A549 (cell line): ENCODE data around the gene SLC13A4. TPM values are rescaled to one million over a fixed set of nuclear protein-coding genes. Genes with fewer than 3 reads are reported as not detected.

Experiments
- ATAC-seq, 2 experiments: fragments of 200-7000 bp in 1 of 2; fragments of >200 bp in 1 of 2; cut with Nextera tagmentation in 1 of 2; cut with Tn5 transposase in 1 of 2; 3 replicates each; pipeline versions ENCODE4 v1.8.0 to v1.9.1; 2018 to 2020; ENCODE audit warnings: mild to moderate bottlenecking in 1 of 2, moderate library complexity in 1 of 2
- CTCF ChIA-PET: fragments of 300-600 bp; sonication (Branson Sonifier 250); formaldehyde crosslinking; extraction: SDS; loops from one replicate; lab custom pipeline; 2021; ENCODE audit warnings: antibody characterized with exemption, inconsistent platforms; lab: Yijun Ruan, JAX
- POLR2A ChIA-PET: fragments of 350-600 bp; formaldehyde crosslinking; extraction: SDS; loops from one replicate; lab custom pipeline; 2021; ENCODE audit warnings: antibody characterized with exemption, inconsistent platforms; lab: Yijun Ruan, JAX
- DNase-seq, 2 experiments: peaks; one replicate each; pipeline versions ENCODE4 v3.0.0 to v3.0.0-alpha.2; 2011 to 2016; ENCODE audit warnings: low read depth in 1 of 2, low spot score in 1 of 2
- FAIRE-seq: peaks from 2 replicates; lab custom pipeline; 2011; peaks lifted over from hg19 to GRCh38; lab: Jason Lieb, UNC
- H3K27ac ChIP-seq, 2 experiments: fragments of >200 bp; sonication (Bioruptor Twin); formaldehyde crosslinking; 3 replicates each; pipeline ENCODE4 v1.5.1; 2016 to 2017
- H3K4me1 ChIP-seq: fragments of >200 bp; sonication (Bioruptor Twin); formaldehyde crosslinking; 3 replicates; pipeline ENCODE4 v1.6.1; 2016
- H3K4me2 ChIP-seq: fragments of >200 bp; sonication (Bioruptor Twin); formaldehyde crosslinking; 3 replicates; pipeline ENCODE4 v1.6.1; 2016
- H3K4me3 ChIP-seq: fragments of >200 bp; sonication (Bioruptor Twin); formaldehyde crosslinking; 3 replicates; pipeline ENCODE4 v1.5.1; 2016
- H3K9me3 ChIP-seq: fragments of >200 bp; sonication (Bioruptor Twin); formaldehyde crosslinking; 3 replicates; pipeline ENCODE4 v1.6.1; 2016
- BHLHE40 ChIP-seq: IDR thresholded peaks from 2 replicates; pipeline ENCODE4 v1.6.1; 2012; ENCODE audit warnings: low read depth, low read length, inconsistent platforms
- CEBPB ChIP-seq, 2 experiments: fragments of >200 bp in 1 of 2; sonication (Bioruptor Twin) in 1 of 2; formaldehyde crosslinking in 1 of 2; IDR thresholded peaks; 2 replicates each; pipeline ENCODE4 v1.6.1; 2012 to 2016
- CHD2 ChIP-seq: fragments of 150-350 bp; IDR thresholded peaks from 2 replicates; pipeline ENCODE4 v1.6.1; 2014; ENCODE audit warnings: low read length; ENCODE audit not compliant: partially characterized antibody
- EP300 ChIP-seq, 2 experiments: fragments of >200 bp; sonication (Bioruptor Twin); formaldehyde crosslinking; IDR thresholded peaks; 2 replicates in 1 of 2; 3 replicates in 1 of 2; pipeline ENCODE4 v1.6.1; 2016 to 2017
- ESRRA ChIP-seq: fragments of 150-350 bp; IDR thresholded peaks from 2 replicates; pipeline ENCODE4 v1.6.1; 2014; ENCODE audit warnings: mild to moderate bottlenecking, low read length, borderline replicate concordance
- FOSB ChIP-seq: fragments of 250-450 bp; sonication (Bioruptor Pico); IDR thresholded peaks from 2 replicates; pipeline ENCODE4 v1.5.0; 2020; ENCODE audit warnings: mild to moderate bottlenecking, moderate library complexity
- FOXS1 ChIP-seq: fragments of 250-450 bp; sonication (Bioruptor Pico); IDR thresholded peaks from 2 replicates; pipeline ENCODE4 v1.5.0; 2020; ENCODE audit warnings: mild to moderate bottlenecking, moderate library complexity
- GATA3 ChIP-seq: IDR thresholded peaks from 2 replicates; pipeline ENCODE4 v1.6.1; 2012; ENCODE audit warnings: borderline replicate concordance
- HES2 ChIP-seq: fragments of >200 bp; sonication (Bioruptor Twin); formaldehyde crosslinking; IDR thresholded peaks from 2 replicates; pipeline ENCODE4 v1.6.1; 2016
- HEYL ChIP-seq: fragments of 250-450 bp; sonication (Bioruptor Pico); IDR thresholded peaks from 2 replicates; pipeline ENCODE4 v1.8.0; 2021; ENCODE audit warnings: mild to moderate bottlenecking, moderate library complexity
- HMGXB4 ChIP-seq: fragments of 250-450 bp; sonication (Bioruptor Pico); IDR thresholded peaks from 2 replicates; pipeline ENCODE4 v1.5.0; 2021; ENCODE audit warnings: mild to moderate bottlenecking, moderate library complexity, borderline replicate concordance
- HOXB13 ChIP-seq: fragments of 250-450 bp; sonication (Bioruptor Pico); IDR thresholded peaks from 2 replicates; pipeline ENCODE4 v1.5.0; 2020; ENCODE audit warnings: low read depth, mild to moderate bottlenecking, moderate library complexity
- MAX ChIP-seq: IDR thresholded peaks from 2 replicates; pipeline ENCODE4 v1.6.1; 2012
- MAZ ChIP-seq: fragments of 150-350 bp; IDR thresholded peaks from 2 replicates; pipeline ENCODE4 v1.6.1; 2014; ENCODE audit warnings: antibody characterized with exemption, low read depth, low read length, borderline replicate concordance
- NFE2L2 ChIP-seq: fragments of 150-350 bp; conservative IDR thresholded peaks from 2 replicates; pipeline ENCODE4 v1.6.1; 2014; ENCODE audit warnings: low read length
- PBX3 ChIP-seq: IDR thresholded peaks from 2 replicates; pipeline ENCODE4 v1.6.1; 2012
- RAD21 ChIP-seq, 2 experiments: fragments of >200 bp in 1 of 2; sonication (Bioruptor Twin) in 1 of 2; formaldehyde crosslinking in 1 of 2; IDR thresholded peaks in 1 of 2; conservative IDR thresholded peaks in 1 of 2; 2 replicates in 1 of 2; 3 replicates in 1 of 2; pipeline ENCODE4 v1.6.1; 2012 to 2018; ENCODE audit warnings: inconsistent platforms in 1 of 2
- SREBF2 ChIP-seq: fragments of 450-650 bp; IDR thresholded peaks from 2 replicates; pipeline ENCODE4 v1.6.1; 2014; ENCODE audit warnings: mild to moderate bottlenecking, moderate library complexity
- USF2 ChIP-seq: fragments of 450-650 bp; IDR thresholded peaks from 2 replicates; pipeline ENCODE4 v1.6.1; 2014; ENCODE audit warnings: antibody characterized with exemption
- ZSCAN20 ChIP-seq: fragments of 250-450 bp; sonication (Bioruptor Pico); IDR thresholded peaks from 2 replicates; pipeline ENCODE4 v1.8.0; 2022; ENCODE audit warnings: mild to moderate bottlenecking, moderate library complexity
- WGBS: methylation state at CpG from one replicate; pipeline ENCODE4 v1.1.6; 2017; ENCODE audit errors: missing lambda C conversion rate; 5-methylcytosine and 5-hydroxymethylcytosine counted together
- polyA plus RNA-seq, 4 experiments: library from polyadenylated mRNA; depleted of rRNA in 3 of 4; stranded (reverse); fragments of >200 nt; fragmentation: RNase III in 1 of 4; extraction: RNeasy Plus Mini Kit Qiagen cat#74134 plus additional on column Dnase treatment in 1 of 4; gene quantifications; 2 replicates in 3 of 4; 3 replicates in 1 of 4; pipeline ENCODE4 v1.2.3, GENCODE V29; 2011 to 2017

Gene SLC13A4
- polyA plus RNA-seq, 2 of the 4 experiments (the other 2 are of a cell fraction): not detected

- ATAC-seq: no peak
- H3K4me2 ChIP-seq: no peak overlapping the region
- no peaks in the 10 kb centered on the region for H3K9me3 ChIP-seq
- no peak for FAIRE-seq
- TF ChIP-seq CHD2: no peak
- TF ChIP-seq GATA3: no peak
- no peak for TF ChIP-seq HEYL (CRISPR knock-in tag)
- TF ChIP-seq EP300 (IDR thresholded peaks at IDR 0.05): no peak
- no peak for TF ChIP-seq MAZ
- TF ChIP-seq HOXB13: no peak
- no peak for TF ChIP-seq FOSB
- TF ChIP-seq MAX: no peak
- no peak for TF ChIP-seq PBX3
- TF ChIP-seq HMGXB4 (CRISPR knock-in tag): no peak
- TF ChIP-seq BHLHE40: no peak
- TF ChIP-seq RAD21 (conservative IDR thresholded peaks at IDR 0.05 in 1 of 2, IDR thresholded peaks at IDR 0.05 in 1 of 2): no peak
- no peak for TF ChIP-seq ESRRA
- no peak for TF ChIP-seq SREBF2
- no peak for TF ChIP-seq NFE2L2
- TF ChIP-seq CEBPB (IDR thresholded peaks at IDR 0.05): no peak
- TF ChIP-seq ZSCAN20: no peak
- TF ChIP-seq FOXS1 (CRISPR knock-in tag): no peak
- ChIA-PET CTCF (interaction anchor here (1.5 to 3.0 kb wide), 3 partner anchors 10 to 34 kb away, joined by 4 to 11 read pairs (median 6); no protein-coding TSS in a partner anchor), POLR2A (no interaction called here)
- no peak overlapping the region for H3K27ac ChIP-seq
- no peak overlapping the region for H3K4me3 ChIP-seq
- no peaks in the 10 kb centered on the region for H3K4me1 ChIP-seq
- no peak for DNase-seq
- WGBS: 74% methylated on average over 7 of the region's 7 CpGs
Observed at GRCh38 chr7:135706858-135707569, 21.0 kb downstream of the SLC13A4 start.

- no peak for DNase-seq
- 83% methylated on average over 20 of the region's 20 CpGs for WGBS
- no peak for ATAC-seq
- Histone ChIP-seq H3K27ac (no peak overlapping the region), H3K4me3 (no peak overlapping the region), H3K4me2 (no peak overlapping the region), H3K4me1 (no peaks in the 10 kb centered on the region), H3K9me3 (no peaks in the 10 kb centered on the region)
- TF ChIP-seq USF2: no peak
- no peak for TF ChIP-seq CHD2
- TF ChIP-seq HES2: no peak
- no peak for FAIRE-seq
- CTCF ChIA-PET: interaction anchor here (0.6 to 3.0 kb wide), 4 partner anchors 10 to 105 kb away, joined by 4 to 11 read pairs (median 5); no protein-coding TSS in a partner anchor
- POLR2A ChIA-PET: no interaction called here
Observed at GRCh38 chr7:135706038-135706742, 21.8 kb downstream of the SLC13A4 start.
